ENCODE results near the gene GTPBP3. TPM values are rescaled to one million over a fixed set of nuclear protein-coding genes. Genes with fewer than 3 reads are reported as not detected.

GTPBP3 gene
- total RNA-seq, 4 donors from 2014 or later, result 6.7 to 21.3 (median 11.1) TPM

- peaks cover 0 to 6% (median 0%) of the 10 kb centered on the region in 3 donors for H3K27me3 ChIP-seq
- TF ChIP-seq POLR2A (IDR thresholded peaks at IDR 0.05) (no peak), CTCF (IDR thresholded peaks at IDR 0.05 in 4 of 5, conservative IDR thresholded peaks at IDR 0.05 in 1 of 5) (no peak)
- H3K9me3 ChIP-seq, result no peaks in the 10 kb centered on the region
- H3K27ac ChIP-seq, result peak overlapping the region; percentile 33 to 75 (median 62)
- ATAC-seq (peak; percentile 47 to 59), DNase-seq (no peak)
- no peaks in the 10 kb centered on the region for H3K36me3 ChIP-seq
- intact Hi-C loops (cut with DNase I; ENCODE audit: low total_unique reads), result no loop called here
- peaks cover 30 to 33% of the 10 kb centered on the region in 2 donors for H3K4me1 ChIP-seq
- in situ Hi-C loops (cut with MboI; ENCODE audit: low sequenced_read_pairs in 4 of 4), result loop anchor here (5.0 to 10.0 kb wide), 2 partner anchors 39 to 116 kb away; partner anchors contain the start of gene NXNL1 (in 1 of the 4)
- no peak overlapping the region for H3K4me3 ChIP-seq
Observed at GRCh38 chr19:17348700-17349099, 11.3 kb downstream of the GTPBP3 start.

GRCh38 chr19:17351815-17352435, 14.6 kb downstream of the GTPBP3 start:
- H3K9me3 ChIP-seq, result no peaks in the 10 kb centered on the region
- intact Hi-C loops (cut with DNase I; ENCODE audit: low total_unique reads) (no loop called here), in situ Hi-C loops (cut with MboI; ENCODE audit: low sequenced_read_pairs in 4 of 4) (no loop called here)
- H3K36me3 ChIP-seq, result no peaks in the 10 kb centered on the region
- ATAC-seq (no peak), DNase-seq (no peak)
- no peak overlapping the region for H3K4me3 ChIP-seq
- peaks cover 20 to 26% of the 10 kb centered on the region in 2 donors for H3K4me1 ChIP-seq
- H3K27ac ChIP-seq, result peak overlapping the region in 1 of 4 donors; percentile 27
- TF ChIP-seq POLR2A (IDR thresholded peaks at IDR 0.05), result no peak
- no peak for TF ChIP-seq CTCF (IDR thresholded peaks at IDR 0.05 in 4 of 5, conservative IDR thresholded peaks at IDR 0.05 in 1 of 5)
- peaks cover 0 to 6% (median 0%) of the 10 kb centered on the region in 3 donors for H3K27me3 ChIP-seq

- in situ Hi-C loops (cut with MboI; ENCODE audit: low sequenced_read_pairs in 4 of 4), result no loop called here
- intact Hi-C loops (cut with DNase I; ENCODE audit: low total_unique reads), result no loop called here
- DNase-seq, result no peak
Observed at GRCh38 chr19:17352608-17353280, 15.4 kb downstream of the GTPBP3 start.

GRCh38 chr19:17353386-17353785, 16.0 kb downstream of the GTPBP3 start:
- ATAC-seq (no peak), DNase-seq (no peak)
- peaks cover 0 to 6% (median 0%) of the 10 kb centered on the region in 3 donors for H3K27me3 ChIP-seq
- H3K4me3 ChIP-seq, result no peak overlapping the region
- H3K9me3 ChIP-seq, result no peaks in the 10 kb centered on the region
- no peaks in the 10 kb centered on the region for H3K36me3 ChIP-seq
- H3K27ac ChIP-seq, result peak overlapping the region in 1 of 4 donors; percentile 18
- intact Hi-C loops (cut with DNase I; ENCODE audit: low total_unique reads), result no loop called here
- H3K4me1 ChIP-seq, result peaks cover 5 to 12% of the 10 kb centered on the region in 2 donors
- no peak for TF ChIP-seq POLR2A (IDR thresholded peaks at IDR 0.05)
- no peak for TF ChIP-seq CTCF (IDR thresholded peaks at IDR 0.05 in 4 of 5, conservative IDR thresholded peaks at IDR 0.05 in 1 of 5)
- in situ Hi-C loops (cut with MboI; ENCODE audit: low sequenced_read_pairs in 4 of 4), result no loop called here

More at GRCh38 chr19:17352608-17353280, 15.4 kb downstream of the GTPBP3 start:
- ATAC-seq, result peak in 1 of 2 donors; percentile 20
- Histone ChIP-seq H3K36me3 (no peaks in the 10 kb centered on the region), H3K4me3 (no peak overlapping the region), H3K9me3 (no peaks in the 10 kb centered on the region), H3K27ac (peak overlapping the region in 2 of 4 donors; percentile 18 to 27), H3K27me3 (peaks cover 0 to 6% (median 0%) of the 10 kb centered on the region in 3 donors), H3K4me1 (peaks cover 12 to 18% of the 10 kb centered on the region in 2 donors)
- TF ChIP-seq POLR2A (IDR thresholded peaks at IDR 0.05) (no peak), CTCF (IDR thresholded peaks at IDR 0.05 in 4 of 5, conservative IDR thresholded peaks at IDR 0.05 in 1 of 5) (no peak)
